Inflammatory macrophage treated with lipopolysaccharide for 4 hours (primary cell): Measurements from ENCODE around the gene GRAMD4.
"Not testable (repeated sequence)": the region's sequence is repeated elsewhere in the genome, so short reads cannot be mapped to it uniquely, and the experiment has no call there.

Experiments used
- DNase-seq: peaks from one replicate; pipeline ENCODE4 v3.0.0-alpha.2; 2020

The GRAMD4 gene

DNA sequence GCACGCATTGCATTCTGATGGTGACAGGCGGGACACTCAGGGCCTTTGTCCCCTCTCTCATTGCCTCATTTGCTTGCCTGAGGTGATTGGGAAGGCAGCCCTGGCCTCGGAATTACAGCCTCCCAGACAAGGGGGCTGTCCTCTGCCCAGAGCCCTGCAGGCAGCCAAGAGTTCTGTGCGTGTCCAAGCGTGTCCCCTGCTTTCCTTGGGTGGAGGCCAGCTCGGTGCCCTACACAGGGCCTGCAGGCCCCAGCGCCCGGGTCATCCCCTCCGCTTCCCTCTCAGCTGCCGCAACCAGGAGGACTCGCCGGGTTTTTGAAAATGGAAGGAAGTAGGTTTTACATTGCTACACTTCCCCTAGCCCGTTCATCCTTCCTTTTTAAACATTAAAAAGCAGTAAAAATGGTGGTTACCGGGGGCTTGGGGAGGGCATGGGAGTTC is 1.9 kb downstream of the GRAMD4 start:
- peak; percentile 64 for DNase-seq

- no peak for DNase-seq
Observed at GRCh38 chr22:46625113-46625842, 5.1 kb downstream of the GRAMD4 start.

DNA sequence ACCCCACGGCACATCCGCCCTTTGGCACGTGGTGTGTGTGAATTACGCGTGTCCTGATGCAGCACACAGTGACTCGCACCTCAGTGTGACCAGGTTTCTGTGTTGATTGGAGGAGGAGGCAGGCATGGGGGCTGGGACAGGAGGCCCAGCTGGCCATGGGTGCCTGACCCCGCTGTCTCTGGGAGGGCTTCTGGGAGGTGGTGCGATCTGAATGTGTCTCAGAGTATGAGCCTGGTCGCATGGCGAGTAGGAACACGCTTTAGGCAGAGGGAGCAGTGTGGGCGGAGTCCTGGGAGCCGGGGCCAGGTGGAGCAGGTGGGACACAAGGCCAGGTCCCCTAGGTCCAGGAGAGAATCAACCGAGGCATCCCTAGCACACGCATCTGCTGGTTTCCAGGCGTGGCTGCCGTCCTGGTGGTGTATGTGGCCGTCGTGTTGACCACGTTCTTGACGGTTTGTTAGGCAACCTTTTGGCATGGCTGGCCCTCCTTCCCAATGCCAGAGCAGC is 5.7 kb downstream of the GRAMD4 start:
- no peak for DNase-seq

- DNase-seq = no peak
Observed at GRCh38 chr22:46626356-46626755, 6.2 kb downstream of the GRAMD4 start.

DNA sequence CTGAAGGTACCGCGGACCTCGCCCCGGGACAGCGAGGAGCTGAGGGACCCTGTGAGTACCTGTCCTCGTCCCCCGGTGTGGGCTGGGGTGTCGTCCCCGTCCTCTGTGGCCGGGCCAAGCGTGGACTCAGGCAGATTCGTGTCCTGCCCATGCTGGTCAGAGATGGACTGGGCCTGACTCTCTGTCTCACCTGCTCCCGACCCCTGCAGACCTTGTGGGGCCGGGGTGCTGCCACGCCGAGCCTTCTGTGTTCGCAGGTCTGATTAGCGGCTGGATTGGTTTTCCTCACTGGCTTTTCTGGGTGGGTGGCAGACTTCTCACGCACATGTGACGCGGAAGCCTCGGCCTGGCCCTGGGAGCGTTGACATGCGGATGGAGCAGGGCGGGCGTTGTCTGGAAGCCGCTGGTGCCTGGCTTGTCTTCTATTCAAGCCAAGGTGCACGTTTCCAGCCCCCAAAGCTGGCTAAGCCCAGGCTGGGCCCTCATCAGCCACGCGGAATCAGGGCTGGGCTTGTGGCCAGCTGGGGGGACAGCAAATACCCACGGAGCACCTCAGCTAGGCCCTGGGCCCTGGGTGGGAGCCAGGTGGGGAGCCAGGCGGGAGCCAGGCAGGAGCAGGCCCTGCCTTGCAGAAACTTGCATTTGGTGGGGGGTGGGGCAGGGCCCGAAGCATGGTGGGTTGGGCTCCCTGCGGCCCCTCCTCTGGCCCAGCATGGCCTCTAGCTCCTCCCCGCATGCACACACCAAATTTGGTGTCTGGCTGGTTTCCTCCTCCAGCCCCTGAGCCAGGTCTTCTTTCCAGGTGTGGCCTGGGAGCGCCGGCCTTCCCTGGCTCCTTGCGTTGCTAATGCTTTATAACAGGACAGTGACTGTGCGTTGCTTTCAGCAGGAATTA is 7.0 kb downstream of the GRAMD4 start:
- no peak for DNase-seq

- DNase-seq = no peak
Observed at GRCh38 chr22:46627806-46628482, 7.8 kb downstream of the GRAMD4 start.

DNA sequence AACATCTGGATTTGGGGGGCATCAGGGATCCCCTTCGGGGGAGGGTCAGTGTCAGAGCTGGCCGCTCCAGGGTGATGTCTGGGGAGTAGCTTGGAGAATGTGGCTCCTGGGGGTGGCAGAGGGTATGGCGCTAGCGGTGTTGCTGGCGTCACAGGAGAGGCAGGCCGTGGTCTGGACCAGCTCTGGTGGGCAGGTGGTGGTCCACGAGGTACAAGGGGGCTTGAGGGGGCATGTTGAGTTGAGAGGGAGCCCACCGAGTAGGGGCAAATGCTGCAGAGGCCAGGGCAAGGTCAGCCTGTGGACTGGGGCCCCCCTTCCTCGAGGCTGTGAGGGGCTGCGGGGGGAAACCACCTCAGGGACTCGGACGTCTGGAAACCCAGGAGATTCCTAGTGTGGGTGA is 8.6 kb downstream of the GRAMD4 start:
- no peak for DNase-seq

DNA sequence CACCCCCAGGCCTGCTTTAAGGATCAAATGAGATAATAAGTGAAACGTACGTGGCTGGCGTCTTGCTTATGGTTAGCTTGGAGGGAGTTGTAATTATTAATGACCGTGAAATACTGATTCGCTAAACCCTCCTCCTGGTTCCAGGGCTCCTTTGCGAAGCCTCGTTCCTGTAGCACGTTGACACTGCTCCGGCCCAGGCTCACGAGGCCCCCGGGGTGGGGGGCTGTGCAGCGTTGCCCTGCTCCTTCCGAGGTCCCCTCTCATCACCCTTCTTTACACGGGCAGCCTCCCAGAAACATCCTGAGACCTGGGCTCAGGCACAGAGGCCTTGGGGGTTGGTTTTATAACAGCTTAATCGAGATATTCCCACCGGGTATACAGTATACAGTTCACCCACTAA is 9.1 kb downstream of the GRAMD4 start:
- no peak for DNase-seq

DNA sequence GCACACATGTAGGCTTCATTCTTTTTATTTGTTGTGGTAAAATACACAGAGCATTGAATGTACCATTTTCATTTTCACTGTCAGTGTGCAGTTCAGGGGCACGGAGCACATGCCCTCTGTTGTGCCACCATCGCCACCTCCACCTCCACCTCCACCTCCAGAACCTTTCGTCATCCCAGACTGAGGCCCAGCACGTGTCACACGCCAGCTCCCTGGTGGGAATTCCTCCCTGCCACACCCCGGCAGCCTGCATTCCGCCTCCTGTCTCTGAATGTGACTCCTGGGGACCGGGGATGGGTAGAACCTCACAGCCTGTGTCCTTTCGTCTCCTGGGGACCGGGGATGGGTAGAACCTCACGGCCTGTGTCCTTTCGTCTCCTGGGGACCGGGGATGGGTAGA is 10.9 kb downstream of the GRAMD4 start:
- DNase-seq = no peak

- DNase-seq = no peak
Observed at GRCh38 chr22:46632646-46633249, 12.6 kb downstream of the GRAMD4 start.

DNA sequence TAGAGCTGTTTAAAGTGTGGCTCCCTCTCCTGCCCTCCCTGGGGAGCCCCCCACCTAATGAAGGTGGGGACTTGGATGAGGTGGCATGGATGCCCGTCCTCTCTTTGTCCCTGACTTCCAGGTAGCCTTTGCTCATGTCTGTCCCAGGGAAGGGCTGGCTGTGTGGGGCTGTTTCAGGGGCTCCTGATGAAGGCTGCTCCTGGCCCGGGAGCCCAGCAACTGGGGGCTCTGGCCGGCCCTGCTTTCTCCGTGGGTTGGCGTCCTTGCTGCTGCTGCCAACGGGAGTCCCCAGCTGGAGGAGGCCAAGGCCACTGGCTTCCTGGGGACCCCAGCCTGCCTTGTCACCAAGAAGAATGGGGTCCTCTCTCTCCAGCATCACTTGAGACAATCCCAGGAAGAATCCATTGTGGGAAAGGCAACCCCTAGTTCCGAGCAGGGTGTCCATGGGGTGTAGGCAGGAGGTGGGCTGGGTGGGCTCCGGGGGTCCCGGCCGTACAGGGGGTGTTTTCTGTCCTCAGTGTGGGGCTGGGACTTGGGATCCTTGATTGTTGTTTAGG is 13.2 kb downstream of the GRAMD4 start:
- no peak for DNase-seq

DNA sequence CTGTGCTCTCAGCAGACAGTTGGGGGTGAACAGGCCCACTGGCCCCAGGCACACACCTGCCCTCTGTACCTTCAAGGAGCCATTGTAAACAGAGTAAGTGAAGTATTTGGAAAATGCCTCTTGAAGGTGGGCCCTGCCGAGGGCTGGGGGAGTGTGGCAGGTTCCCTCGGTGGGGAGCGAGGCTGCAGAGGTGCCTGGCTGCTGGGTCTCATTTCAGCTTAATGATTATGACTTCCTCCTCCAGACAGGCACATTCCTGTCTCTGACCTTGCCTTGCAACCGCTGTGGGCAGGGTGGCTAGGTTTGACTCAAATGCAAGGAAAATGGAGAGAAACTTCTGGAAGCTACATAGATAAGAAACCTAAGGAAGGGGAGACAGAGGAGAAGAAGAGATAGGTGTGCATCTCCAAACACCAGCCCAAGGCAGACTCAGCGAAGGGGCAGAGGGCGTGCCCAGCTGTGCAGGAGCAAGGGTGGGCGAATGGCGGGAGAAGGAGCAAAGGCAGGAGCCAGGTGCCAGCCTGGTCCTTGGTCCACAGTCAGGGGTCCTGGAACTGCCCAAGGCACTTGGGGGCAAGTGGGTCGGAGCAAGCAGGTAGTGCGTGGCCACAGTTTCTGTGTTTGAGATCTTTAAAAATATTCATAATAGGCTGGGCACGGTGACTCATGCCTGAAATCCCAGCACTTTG is 14.0 kb downstream of the GRAMD4 start:
- no peak for DNase-seq

DNA sequence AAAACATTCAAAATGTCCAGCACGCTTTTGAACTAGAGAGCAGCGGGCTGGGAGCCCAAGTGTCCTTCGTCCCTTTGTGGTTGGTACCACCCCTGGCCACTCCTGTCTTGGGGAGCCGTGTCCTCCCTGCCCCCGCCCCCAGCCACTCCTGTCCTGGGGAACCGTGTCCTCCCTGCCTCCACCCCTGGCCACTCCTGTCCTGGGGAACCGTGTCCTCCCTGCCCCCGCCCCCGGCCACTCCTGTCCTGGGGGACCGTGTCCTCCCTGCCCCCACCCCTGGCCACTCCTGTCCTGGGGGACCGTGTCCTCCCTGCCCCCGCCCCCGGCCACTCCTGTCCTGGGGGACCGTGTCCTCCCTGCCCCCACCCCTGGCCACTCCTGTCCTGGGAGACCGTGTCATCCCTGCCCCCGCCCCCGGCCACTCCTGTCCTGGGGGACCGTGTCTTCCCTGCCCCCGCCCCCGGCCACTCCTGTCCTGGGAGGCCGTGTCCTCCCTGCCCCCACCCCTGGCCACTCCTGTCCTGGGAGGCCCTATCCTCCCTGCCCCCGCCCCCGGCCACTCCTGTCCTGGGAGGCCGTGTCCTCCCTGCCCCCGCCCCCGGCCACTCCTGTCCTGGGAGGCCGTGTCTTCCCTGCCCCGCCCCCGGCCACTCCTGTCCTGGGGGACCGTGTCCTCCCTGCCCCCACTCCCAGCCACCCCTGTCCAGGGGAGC is 14.9 kb downstream of the GRAMD4 start:
- not testable (repeated sequence) for DNase-seq

DNA sequence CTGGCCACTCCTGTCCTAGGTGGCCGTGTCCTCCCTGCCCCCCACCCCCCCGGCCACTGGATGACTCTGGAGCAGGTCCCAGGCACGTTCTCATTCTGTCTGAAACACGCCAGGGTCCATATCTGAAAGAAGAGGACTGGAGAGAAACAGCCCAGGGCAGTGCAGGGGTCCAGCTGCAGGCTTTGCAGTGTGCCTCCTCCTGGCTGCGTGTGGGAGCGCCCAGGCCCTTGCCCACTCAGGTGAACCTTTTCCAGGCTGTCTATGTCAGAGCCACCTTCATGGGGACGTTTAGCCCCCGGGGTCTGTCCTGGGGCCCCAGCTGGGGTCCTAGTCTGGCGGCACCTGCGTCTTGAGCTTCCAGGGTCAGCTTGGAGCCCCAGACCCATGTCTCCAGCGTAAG is 15.6 kb downstream of the GRAMD4 start:
- no peak for DNase-seq

DNA sequence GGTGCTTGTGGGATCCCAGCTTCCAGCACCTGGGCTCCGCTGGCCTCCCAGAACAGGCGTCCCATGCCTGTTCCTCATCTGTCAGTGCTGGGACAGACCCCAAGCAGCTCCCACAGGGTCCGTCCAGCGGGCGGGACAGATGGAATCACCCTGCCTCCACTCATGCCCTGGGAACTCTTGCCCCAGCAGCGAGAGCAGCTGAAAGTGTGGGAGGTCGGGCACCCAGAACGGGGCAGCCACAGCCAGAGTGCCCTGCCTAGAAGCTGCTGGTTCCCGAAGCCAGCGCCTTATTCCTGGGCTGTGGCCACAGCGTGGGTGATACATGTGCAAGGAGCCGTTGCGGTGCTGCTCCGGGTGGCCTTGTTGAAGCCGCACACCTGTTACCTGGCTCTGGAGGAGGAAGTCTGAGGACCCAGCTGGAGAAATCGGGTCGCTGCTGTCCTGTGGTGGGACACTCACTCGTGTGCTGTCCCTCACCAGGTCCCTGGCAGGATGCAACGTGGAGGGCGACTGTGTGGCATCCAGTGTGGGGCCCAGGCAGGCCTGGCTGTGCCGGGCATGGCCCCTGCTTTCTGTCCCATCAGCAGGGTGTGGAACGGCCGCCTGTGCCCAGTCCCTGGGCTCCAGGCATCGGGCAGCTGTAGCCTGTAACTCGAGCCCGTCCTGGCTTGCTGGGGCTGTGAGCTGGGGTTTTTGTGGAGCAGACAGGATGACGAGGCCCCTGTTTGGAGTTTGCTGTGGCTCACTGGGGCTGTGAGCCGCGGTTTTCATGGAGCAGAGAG is 16.2 kb downstream of the GRAMD4 start:
- DNase-seq = no peak

- no peak for DNase-seq
Observed at GRCh38 chr22:46637711-46638600, 17.8 kb downstream of the GRAMD4 start.

DNA sequence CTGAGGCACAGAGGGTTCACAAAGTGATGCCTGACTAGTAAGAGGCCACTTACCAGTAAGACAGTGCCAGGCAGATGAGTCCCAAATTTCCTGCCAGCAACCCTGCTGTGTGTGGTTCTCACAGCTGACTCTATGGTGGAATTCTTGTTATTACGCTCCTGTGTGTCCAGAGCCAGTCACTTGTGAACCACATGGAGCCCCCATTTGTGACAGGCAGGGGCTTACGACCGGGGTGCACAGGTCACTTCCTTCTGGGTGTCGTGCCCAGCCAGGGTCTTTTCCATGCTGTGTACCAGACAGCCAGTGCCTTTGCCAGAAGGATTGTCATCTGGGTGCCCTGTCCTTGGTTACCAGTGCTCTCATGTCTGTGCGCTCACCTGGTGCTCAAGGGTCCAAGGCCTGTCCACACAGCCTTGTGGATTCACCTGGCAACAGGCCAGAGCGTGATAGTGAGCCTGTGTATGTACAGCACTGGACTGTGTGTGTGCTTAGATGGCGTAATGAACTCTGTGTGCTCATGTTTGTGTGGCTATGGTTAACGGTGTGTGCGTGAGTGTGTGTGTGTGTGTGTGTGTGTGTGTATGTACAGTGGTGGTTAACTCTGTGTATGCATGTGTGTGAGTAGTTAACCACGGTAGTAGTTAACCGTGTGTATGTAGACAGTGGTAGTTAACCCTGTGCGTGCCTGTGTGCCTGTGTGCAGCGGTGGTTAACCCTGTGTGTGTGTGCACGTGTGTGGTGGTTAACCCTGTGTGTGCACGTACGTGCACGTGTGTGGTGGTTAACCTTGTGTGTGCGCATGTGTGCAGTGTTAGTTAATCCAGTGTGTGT is 18.6 kb downstream of the GRAMD4 start:
- no peak for DNase-seq

- no peak for DNase-seq
Observed at GRCh38 chr22:46639843-46640242, 19.7 kb downstream of the GRAMD4 start.
